Cardiac muscle cell (in vitro differentiated cells and primary cell): ENCODE measurements around the gene NAV2. TPM values are rescaled to one million over a fixed set of nuclear protein-coding genes. Genes with fewer than 3 reads are reported as not detected.

Experiments used
- DNase-seq, 2 donors: peaks; one replicate each; pipeline versions ENCODE4 v3.0.0 to v3.0.0-alpha.2; 2010 to 2017; ENCODE audit warnings: low read depth in 1 of 2, low spot score in 1 of 2
- H3K27ac ChIP-seq: fragments of 200-600 bp; sonication (generic); 2 replicates; pipeline ENCODE4 v1.5.1; 2016
- H3K27me3 ChIP-seq: fragments of 200-600 bp; sonication (generic); 2 replicates; pipeline ENCODE4 v1.6.0; 2016; ENCODE audit warnings: control low read depth
- H3K36me3 ChIP-seq: fragments of 200-600 bp; sonication (generic); 2 replicates; pipeline ENCODE4 v1.5.1; 2016; ENCODE audit warnings: control low read depth
- H3K4me1 ChIP-seq: fragments of 200-600 bp; sonication (generic); 2 replicates; pipeline ENCODE4 v1.8.1; 2017; ENCODE audit warnings: low read depth, mild to moderate bottlenecking, mixed run types
- H3K4me3 ChIP-seq: fragments of 200-600 bp; sonication (generic); 2 replicates; pipeline ENCODE4 v1.5.1; 2016; ENCODE audit warnings: mild to moderate bottlenecking
- H3K9me3 ChIP-seq: fragments of 200-600 bp; sonication (generic); 2 replicates; pipeline ENCODE4 v1.5.1; 2017; ENCODE audit warnings: low read depth, mild to moderate bottlenecking, control low read depth
- CTCF ChIP-seq: IDR thresholded peaks from 2 replicates; pipeline ENCODE4 v1.5.1; 2012; ENCODE audit warnings: low read depth, mild to moderate bottlenecking, low read length
- polyA plus RNA-seq: library from polyadenylated mRNA; unstranded; fragments of >200 nt; fragmentation: Nextera tagmentation; extraction: Ambion mirVana; gene quantifications from 2 replicates; pipeline ENCODE4 v1.2.1, GENCODE V29; 2016
- total RNA-seq: library from RNA; depleted of rRNA; stranded (reverse); fragments of >200 nt; gene quantifications from 2 replicates; pipeline ENCODE4 v1.2.3, GENCODE V29; 2016

The NAV2 gene
- total and polyA plus RNA-seq, 2 experiments from 2014 or later: 113 to 164 TPM

GRCh38 chr11:19690885-19691284 lies 21.8 kb upstream of the NAV2 start:
- Histone ChIP-seq H3K4me3 (no peak overlapping the region), H3K4me1 (no peaks in the 10 kb centered on the region), H3K9me3 (no peaks in the 10 kb centered on the region), H3K27ac (no peak overlapping the region), H3K27me3 (peaks cover 91% of the 10 kb centered on the region), H3K36me3 (no peaks in the 10 kb centered on the region)
- TF ChIP-seq CTCF: no peak
- no peak for DNase-seq

GRCh38 chr11:19691815-19692500 lies 20.7 kb upstream of the NAV2 start:
- no peak overlapping the region for H3K27ac ChIP-seq
- DNase-seq: no peak
- H3K4me3 ChIP-seq: no peak overlapping the region
- no peaks in the 10 kb centered on the region for H3K36me3 ChIP-seq
- peaks cover 81% of the 10 kb centered on the region for H3K27me3 ChIP-seq
- no peak for TF ChIP-seq CTCF
- no peaks in the 10 kb centered on the region for H3K9me3 ChIP-seq
- H3K4me1 ChIP-seq: no peaks in the 10 kb centered on the region

GRCh38 chr11:19693146-19693545 lies 19.5 kb upstream of the NAV2 start:
- H3K27me3 ChIP-seq: peaks cover 70% of the 10 kb centered on the region
- DNase-seq: no peak
- no peak overlapping the region for H3K27ac ChIP-seq
- H3K4me1 ChIP-seq: peaks cover 3% of the 10 kb centered on the region
- no peak overlapping the region for H3K4me3 ChIP-seq
- H3K9me3 ChIP-seq: no peaks in the 10 kb centered on the region
- no peaks in the 10 kb centered on the region for H3K36me3 ChIP-seq
- no peak for TF ChIP-seq CTCF

- peaks cover 7% of the 10 kb centered on the region for H3K4me1 ChIP-seq
- no peaks in the 10 kb centered on the region for H3K9me3 ChIP-seq
- no peaks in the 10 kb centered on the region for H3K36me3 ChIP-seq
- TF ChIP-seq CTCF: no peak
- H3K4me3 ChIP-seq: no peak overlapping the region
- peaks cover 70% of the 10 kb centered on the region for H3K27me3 ChIP-seq
- no peak for DNase-seq
- no peak overlapping the region for H3K27ac ChIP-seq
These were observed 17.8 kb upstream of the NAV2 start for GRCh38 chr11:19694796-19695345.

- Histone ChIP-seq H3K4me3 (no peak overlapping the region), H3K27me3 (peaks cover 71% of the 10 kb centered on the region), H3K4me1 (peaks cover 7% of the 10 kb centered on the region), H3K36me3 (no peaks in the 10 kb centered on the region), H3K9me3 (no peaks in the 10 kb centered on the region), H3K27ac (no peak overlapping the region)
- DNase-seq: no peak
- no peak for TF ChIP-seq CTCF
These were observed 16.6 kb upstream of the NAV2 start for GRCh38 chr11:19696073-19696472.
